Esophagus muscularis mucosa (tissue), 4 donors: Measurements from ENCODE around the gene PTMS. TPM values are rescaled to one million over a fixed set of nuclear protein-coding genes. Genes with fewer than 3 reads are reported as not detected.
A peak's percentile ranks its signal among the peaks of the same experiment; 100 is the strongest.

Source experiments
- DNase-seq: peaks from one replicate; pipeline ENCODE4 v3.0.0-alpha.2; 2017; ENCODE audit errors: extremely low spot score
- H3K27ac ChIP-seq, 4 donors: fragments of 200-600 bp; sonication (generic); replicated peaks in 1 of 4; 1 replicate in 3 of 4; 2 replicates in 1 of 4; pipeline ENCODE4 v1.5.1; 2016 to 2019; ENCODE audit warnings: mild to moderate bottlenecking in 1 of 4
- H3K27me3 ChIP-seq, 4 donors: fragments of 200-600 bp; sonication (generic); one replicate each; pipeline versions ENCODE4 v1.5.1 to v1.6.0; 2016 to 2019
- H3K36me3 ChIP-seq, 4 donors: fragments of 200-600 bp; sonication (generic); one replicate each; pipeline ENCODE4 v1.5.1; 2016 to 2019
- H3K4me1 ChIP-seq, 4 donors: fragments of 200-600 bp; sonication (generic); one replicate each; pipeline ENCODE4 v1.5.1; 2016 to 2019
- H3K4me3 ChIP-seq, 4 donors: fragments of 200-600 bp; sonication (generic); 1 replicate in 2 of 4; 2 replicates in 2 of 4; pipeline ENCODE4 v1.5.1; 2016 to 2019; ENCODE audit warnings: mild to moderate bottlenecking in 4 of 4, moderate library complexity in 1 of 4
- H3K9me3 ChIP-seq, 4 donors: fragments of 200-600 bp; sonication (generic); 1 replicate in 3 of 4; 2 replicates in 1 of 4; pipeline ENCODE4 v1.5.1; 2016 to 2019
- EP300 ChIP-seq: sonication (generic); formaldehyde crosslinking; IDR thresholded peaks from one replicate; pipeline ENCODE4 v1.6.1; 2017; ENCODE audit warnings: antibody characterized with exemption
- POLR2A ChIP-seq: fragments of 450-650 bp; IDR thresholded peaks from one replicate; pipeline ENCODE4 v1.6.1; 2017; ENCODE audit warnings: antibody characterized with exemption, moderate library complexity, mild to moderate bottlenecking, low read depth
- POLR2AphosphoS5 ChIP-seq, 2 donors: sonication (generic); formaldehyde crosslinking; IDR thresholded peaks; one replicate each; pipeline ENCODE4 v1.6.1; 2017; ENCODE audit warnings: antibody characterized with exemption in 2 of 2
- WGBS: methylation state at CpG from one replicate; pipeline ENCODE4 v1.1.5; 2018; 5-methylcytosine and 5-hydroxymethylcytosine counted together
- intact Hi-C: fragments of 100-400 bp; cut with DNase I; formaldehyde crosslinking; loops from one replicate; pipeline ENCODE4 v1.15.1; 2023
- total RNA-seq, 4 donors: library from RNA; depleted of rRNA; stranded (reverse); fragments of >200 nt; gene quantifications; one replicate each; pipeline versions ENCODE4 v1.1.0 to v1.2.1, GENCODE V29; 2016
- TF ChIP-seq, protein P1 (sequence below), 3 experiments: fragments of 200-600 bp in 2 of 3; fragments of 450-650 bp in 1 of 3; sonication (generic) in 2 of 3; IDR thresholded peaks; one replicate each; pipeline ENCODE4 v1.5.1; 2017 to 2019; ENCODE audit warnings: antibody characterized with exemption in 3 of 3, mild to moderate bottlenecking in 2 of 3, moderate library complexity in 1 of 3

Gene PTMS
- total RNA-seq, 4 donors from 2014 or later = 256 to 419 (median 338) TPM

DNA sequence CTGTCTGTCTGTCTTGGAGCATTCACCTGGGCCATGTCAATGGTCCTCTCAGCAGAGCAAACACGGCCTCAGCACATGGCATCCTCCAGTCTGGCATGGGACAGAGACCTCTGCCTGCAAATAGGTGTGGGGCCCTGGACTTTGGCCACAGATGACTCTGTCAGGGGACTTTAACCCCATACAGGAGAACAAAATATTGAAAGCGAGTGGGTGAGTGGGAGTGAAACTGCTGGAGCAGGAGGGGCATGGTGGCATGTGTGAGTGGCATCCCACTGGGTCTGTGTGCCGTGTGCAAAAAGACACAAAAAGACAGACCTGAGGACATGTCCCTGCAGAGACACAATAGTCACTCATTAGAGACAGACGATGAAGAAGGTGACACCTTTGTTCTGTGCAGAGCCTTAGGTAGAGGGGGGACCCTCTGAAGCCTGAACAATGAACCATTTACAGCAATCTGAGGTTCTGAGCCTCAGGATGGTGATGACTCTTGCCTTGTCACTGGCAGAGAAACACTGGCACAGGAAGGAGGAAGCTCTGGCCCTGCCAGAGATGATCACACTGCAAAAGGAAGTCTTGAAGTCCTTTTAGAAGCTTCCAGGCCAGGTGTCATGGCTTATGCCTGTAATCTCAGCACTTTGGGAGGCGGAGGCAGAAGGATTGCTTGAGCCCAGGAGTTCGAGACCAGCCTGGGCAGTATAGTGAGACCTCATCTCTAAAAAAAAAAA is 13.7 kb downstream of the PTMS start:
- intact Hi-C loops = loop anchor here (2.0 to 5.0 kb wide), 3 partner anchors 27 to 163 kb away; partner anchors contain the start of gene MLF2
- no peak for TF ChIP-seq POLR2AphosphoS5 (IDR thresholded peaks at IDR 0.05)
- TF ChIP-seq, protein P1, sequence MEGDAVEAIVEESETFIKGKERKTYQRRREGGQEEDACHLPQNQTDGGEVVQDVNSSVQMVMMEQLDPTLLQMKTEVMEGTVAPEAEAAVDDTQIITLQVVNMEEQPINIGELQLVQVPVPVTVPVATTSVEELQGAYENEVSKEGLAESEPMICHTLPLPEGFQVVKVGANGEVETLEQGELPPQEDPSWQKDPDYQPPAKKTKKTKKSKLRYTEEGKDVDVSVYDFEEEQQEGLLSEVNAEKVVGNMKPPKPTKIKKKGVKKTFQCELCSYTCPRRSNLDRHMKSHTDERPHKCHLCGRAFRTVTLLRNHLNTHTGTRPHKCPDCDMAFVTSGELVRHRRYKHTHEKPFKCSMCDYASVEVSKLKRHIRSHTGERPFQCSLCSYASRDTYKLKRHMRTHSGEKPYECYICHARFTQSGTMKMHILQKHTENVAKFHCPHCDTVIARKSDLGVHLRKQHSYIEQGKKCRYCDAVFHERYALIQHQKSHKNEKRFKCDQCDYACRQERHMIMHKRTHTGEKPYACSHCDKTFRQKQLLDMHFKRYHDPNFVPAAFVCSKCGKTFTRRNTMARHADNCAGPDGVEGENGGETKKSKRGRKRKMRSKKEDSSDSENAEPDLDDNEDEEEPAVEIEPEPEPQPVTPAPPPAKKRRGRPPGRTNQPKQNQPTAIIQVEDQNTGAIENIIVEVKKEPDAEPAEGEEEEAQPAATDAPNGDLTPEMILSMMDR (IDR thresholded peaks at IDR 0.05) = no peak
- TF ChIP-seq POLR2A = no peak
- no peak for TF ChIP-seq EP300
- Histone ChIP-seq H3K27ac (peak overlapping the region in 3 of 4 donors; percentile 83 to 92 (median 88)), H3K4me1 (peaks cover 15 to 23% (median 22%) of the 10 kb centered on the region in 4 donors), H3K36me3 (peaks cover 0 to 8% (median 0%) of the 10 kb centered on the region in 4 donors), H3K27me3 (no peaks in the 10 kb centered on the region), H3K9me3 (no peaks in the 10 kb centered on the region), H3K4me3 (no peak overlapping the region)
- no peak for DNase-seq
- WGBS = 82% methylated on average over 6 of the region's 6 CpGs

DNA sequence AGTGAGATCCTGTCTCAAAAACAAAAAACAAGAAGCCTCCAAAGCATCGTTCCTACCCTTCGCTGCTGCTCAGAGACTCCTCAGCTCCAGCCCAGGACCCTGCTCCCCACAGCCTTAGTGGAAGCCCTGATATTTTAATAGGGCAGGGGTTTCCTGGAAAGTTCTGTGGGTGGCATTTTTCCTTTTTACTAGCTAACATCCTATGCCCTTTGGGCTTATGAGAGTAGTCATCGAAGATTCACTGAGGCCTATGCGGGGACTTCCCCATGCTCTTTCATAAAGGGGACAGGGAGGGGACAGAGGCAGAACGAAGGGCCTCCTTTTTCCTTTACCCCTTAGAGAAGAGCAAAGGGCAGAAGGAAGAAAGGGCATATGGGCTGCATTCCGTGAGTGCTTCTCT is 14.4 kb downstream of the PTMS start:
- no peaks in the 10 kb centered on the region for H3K9me3 ChIP-seq
- peaks cover 0 to 1% (median 0%) of the 10 kb centered on the region in 4 donors for H3K36me3 ChIP-seq
- no peak overlapping the region for H3K27ac ChIP-seq
- TF ChIP-seq EP300 = no peak
- TF ChIP-seq, protein P1 (IDR thresholded peaks at IDR 0.05) = no peak
- TF ChIP-seq POLR2A = no peak
- TF ChIP-seq POLR2AphosphoS5 (IDR thresholded peaks at IDR 0.05) = no peak
- WGBS = 83% methylated on average over 6 of the region's 6 CpGs
- H3K27me3 ChIP-seq = no peaks in the 10 kb centered on the region
- DNase-seq = no peak
- H3K4me3 ChIP-seq = no peak overlapping the region
- peaks cover 15 to 26% (median 22%) of the 10 kb centered on the region in 4 donors for H3K4me1 ChIP-seq
- intact Hi-C loops = no loop called here

- no peak overlapping the region for H3K27ac ChIP-seq
- 71% methylated on average over 6 of the region's 6 CpGs for WGBS
- H3K4me1 ChIP-seq = peaks cover 15 to 26% (median 21%) of the 10 kb centered on the region in 4 donors
- no peak for TF ChIP-seq POLR2A
- TF ChIP-seq POLR2AphosphoS5 (IDR thresholded peaks at IDR 0.05) = no peak
- TF ChIP-seq, protein P1 (IDR thresholded peaks at IDR 0.05) = no peak
- no peak for TF ChIP-seq EP300
- no peaks in the 10 kb centered on the region for H3K36me3 ChIP-seq
- DNase-seq = no peak
- H3K27me3 ChIP-seq = no peaks in the 10 kb centered on the region
- no peak overlapping the region for H3K4me3 ChIP-seq
- intact Hi-C loops = no loop called here
- H3K9me3 ChIP-seq = no peaks in the 10 kb centered on the region
Observed at GRCh38 chr12:6782119-6782518, 16.0 kb downstream of the PTMS start.

- TF ChIP-seq, protein P1 (IDR thresholded peaks at IDR 0.05) = no peak
- TF ChIP-seq EP300 (no peak), POLR2A (no peak), POLR2AphosphoS5 (IDR thresholded peaks at IDR 0.05) (no peak)
- intact Hi-C loops = no loop called here
- no peak overlapping the region for H3K4me3 ChIP-seq
Observed at GRCh38 chr12:6782850-6783566, 16.8 kb downstream of the PTMS start.

More at GRCh38 chr12:6782850-6783566, 16.8 kb downstream of the PTMS start:
- 83% methylated on average over 8 of the region's 10 CpGs for WGBS
- no peaks in the 10 kb centered on the region for H3K27me3 ChIP-seq
- no peaks in the 10 kb centered on the region for H3K36me3 ChIP-seq
- no peak for DNase-seq
- no peak overlapping the region for H3K27ac ChIP-seq
- H3K4me1 ChIP-seq = peaks cover 12 to 17% (median 13%) of the 10 kb centered on the region in 4 donors
- H3K9me3 ChIP-seq = no peaks in the 10 kb centered on the region
